Heart left ventricle (tissue), 13 donors: Measurements from ENCODE around the gene LINC01488.

ENCODE experiments used
- POLR2A ChIP-seq, 2 donors: fragments of 450-650 bp; IDR thresholded peaks; one replicate each; pipeline ENCODE4 v1.6.1; 2017; ENCODE audit warnings: antibody characterized with exemption in 2 of 2, mild to moderate bottlenecking in 2 of 2, moderate library complexity in 2 of 2
- TF ChIP-seq, protein P1 (sequence below), 12 donors: fragments of 200-600 bp; sonication (generic) in 4 of 12; IDR thresholded peaks; one replicate each; pipeline versions ENCODE4 v1.5.0 to v1.8.0; 2018 to 2022; ENCODE audit warnings: antibody characterized with exemption in 12 of 12, mild to moderate bottlenecking in 5 of 12
- donor health status: ischemic (EF 13 %, LVEDD 7.1; RV severe dilation, severe dysfunction).
- donor health status: DM: no; HTN: yes; CAD: no.
- donor health status: DM: no; HTN: no; CAD: no.
- donor health status: ischemic (EF 25% LVEDD 6.9; RV normal size, moderate dysfunction).
- donor health status: ischemic (EF 25% LVEDD 5.7; RV mildly dilated, moderate dysfunction).
- donor health status: ischemic (EF 35%, LVEDD 5.7; RV mildly dilated, moderate dysfunction).
- donor health status: nonischemic (EF 11% LVEDD 7.7; RV severe dilation, severe dysfunction).
- donor health status: DM: yes; HTN: yes; CAD: no.
- donor health status: PGD.
- donor health status: ischemic (EF 29% LVEDD 5.4; RV normal size, mild dysfunction).
- donor health status: nonischemic (EF 23%, LVEDD 6.1; RV moderate dilation, normal function).

DNA sequence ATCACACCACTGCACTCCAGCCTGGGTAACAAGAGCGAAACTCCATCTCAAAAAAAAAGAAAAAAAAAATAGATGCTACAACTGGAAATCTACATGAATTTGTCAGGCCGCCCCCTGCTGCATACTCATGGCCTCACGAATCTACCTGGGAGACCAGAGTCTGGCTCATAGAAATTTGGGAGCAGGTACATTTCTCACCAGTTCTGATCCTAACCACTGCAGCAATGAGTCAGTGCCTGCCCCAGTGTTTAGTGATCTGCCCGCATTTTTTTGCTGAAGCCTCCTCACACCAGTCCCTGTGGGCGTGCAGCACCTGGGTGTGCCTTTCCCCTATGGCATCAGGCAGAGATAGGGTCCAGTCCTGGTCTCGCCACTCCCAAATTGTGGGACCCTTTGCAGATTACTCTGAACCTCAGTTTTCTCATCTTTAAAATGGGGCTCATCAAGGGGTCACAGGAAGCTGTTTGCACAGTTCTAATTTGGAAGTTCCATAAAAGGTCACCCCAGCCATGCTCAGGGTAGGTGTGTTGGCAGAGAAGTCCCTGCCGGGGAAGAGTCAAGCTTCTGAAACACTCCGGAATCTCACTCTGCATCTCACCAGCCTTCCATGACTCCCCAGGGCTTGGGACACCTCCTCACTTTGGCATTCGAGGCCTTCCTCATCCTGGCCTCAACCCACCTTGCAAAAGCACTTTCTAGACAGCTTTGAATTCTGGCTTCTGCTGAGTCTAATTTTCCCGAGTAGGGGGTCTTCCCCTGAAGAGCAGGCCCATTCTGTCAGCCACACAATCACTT, 39.3 kb upstream of the LINC01488 start:
- TF ChIP-seq POLR2A (IDR thresholded peaks at IDR 0.05): no peak
- TF ChIP-seq, protein P1, sequence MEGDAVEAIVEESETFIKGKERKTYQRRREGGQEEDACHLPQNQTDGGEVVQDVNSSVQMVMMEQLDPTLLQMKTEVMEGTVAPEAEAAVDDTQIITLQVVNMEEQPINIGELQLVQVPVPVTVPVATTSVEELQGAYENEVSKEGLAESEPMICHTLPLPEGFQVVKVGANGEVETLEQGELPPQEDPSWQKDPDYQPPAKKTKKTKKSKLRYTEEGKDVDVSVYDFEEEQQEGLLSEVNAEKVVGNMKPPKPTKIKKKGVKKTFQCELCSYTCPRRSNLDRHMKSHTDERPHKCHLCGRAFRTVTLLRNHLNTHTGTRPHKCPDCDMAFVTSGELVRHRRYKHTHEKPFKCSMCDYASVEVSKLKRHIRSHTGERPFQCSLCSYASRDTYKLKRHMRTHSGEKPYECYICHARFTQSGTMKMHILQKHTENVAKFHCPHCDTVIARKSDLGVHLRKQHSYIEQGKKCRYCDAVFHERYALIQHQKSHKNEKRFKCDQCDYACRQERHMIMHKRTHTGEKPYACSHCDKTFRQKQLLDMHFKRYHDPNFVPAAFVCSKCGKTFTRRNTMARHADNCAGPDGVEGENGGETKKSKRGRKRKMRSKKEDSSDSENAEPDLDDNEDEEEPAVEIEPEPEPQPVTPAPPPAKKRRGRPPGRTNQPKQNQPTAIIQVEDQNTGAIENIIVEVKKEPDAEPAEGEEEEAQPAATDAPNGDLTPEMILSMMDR (IDR thresholded peaks at IDR 0.05): peak in 1 of 12 donors; percentile 7
